Esophagus muscularis mucosa (tissue), 4 donors: ENCODE results near the gene ADAMTSL4.

Experiments used
- EP300 ChIP-seq: sonication (generic); formaldehyde crosslinking; IDR thresholded peaks from one replicate; pipeline ENCODE4 v1.6.1; 2017; ENCODE audit warnings: antibody characterized with exemption
- POLR2A ChIP-seq: fragments of 450-650 bp; IDR thresholded peaks from one replicate; pipeline ENCODE4 v1.6.1; 2017; ENCODE audit warnings: antibody characterized with exemption, moderate library complexity, mild to moderate bottlenecking, low read depth
- TF ChIP-seq, protein P1 (sequence below), 3 experiments: fragments of 200-600 bp in 2 of 3; fragments of 450-650 bp in 1 of 3; sonication (generic) in 2 of 3; IDR thresholded peaks; one replicate each; pipeline ENCODE4 v1.5.1; 2017 to 2019; ENCODE audit warnings: antibody characterized with exemption in 3 of 3, mild to moderate bottlenecking in 2 of 3, moderate library complexity in 1 of 3

DNA sequence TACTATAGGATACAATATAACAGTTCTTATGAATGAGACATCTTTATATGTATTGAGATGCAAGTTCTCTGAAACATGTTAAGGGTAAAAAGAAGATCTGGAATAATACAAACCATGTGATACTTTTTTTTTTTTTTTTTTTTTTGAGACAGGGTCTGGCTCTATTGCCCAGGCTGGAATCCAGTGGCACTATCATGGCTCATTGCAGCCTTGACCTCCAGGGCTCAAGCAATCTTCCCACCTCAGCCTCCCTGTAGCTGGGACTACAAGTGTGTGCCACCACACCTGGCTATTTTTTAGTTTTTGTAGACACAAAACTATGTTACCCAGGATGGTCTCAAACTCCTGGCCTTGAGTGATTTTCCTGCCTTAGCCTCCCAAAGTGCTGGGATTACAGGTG, 52.3 kb downstream of the ADAMTSL4 start:
- TF ChIP-seq, protein P1, sequence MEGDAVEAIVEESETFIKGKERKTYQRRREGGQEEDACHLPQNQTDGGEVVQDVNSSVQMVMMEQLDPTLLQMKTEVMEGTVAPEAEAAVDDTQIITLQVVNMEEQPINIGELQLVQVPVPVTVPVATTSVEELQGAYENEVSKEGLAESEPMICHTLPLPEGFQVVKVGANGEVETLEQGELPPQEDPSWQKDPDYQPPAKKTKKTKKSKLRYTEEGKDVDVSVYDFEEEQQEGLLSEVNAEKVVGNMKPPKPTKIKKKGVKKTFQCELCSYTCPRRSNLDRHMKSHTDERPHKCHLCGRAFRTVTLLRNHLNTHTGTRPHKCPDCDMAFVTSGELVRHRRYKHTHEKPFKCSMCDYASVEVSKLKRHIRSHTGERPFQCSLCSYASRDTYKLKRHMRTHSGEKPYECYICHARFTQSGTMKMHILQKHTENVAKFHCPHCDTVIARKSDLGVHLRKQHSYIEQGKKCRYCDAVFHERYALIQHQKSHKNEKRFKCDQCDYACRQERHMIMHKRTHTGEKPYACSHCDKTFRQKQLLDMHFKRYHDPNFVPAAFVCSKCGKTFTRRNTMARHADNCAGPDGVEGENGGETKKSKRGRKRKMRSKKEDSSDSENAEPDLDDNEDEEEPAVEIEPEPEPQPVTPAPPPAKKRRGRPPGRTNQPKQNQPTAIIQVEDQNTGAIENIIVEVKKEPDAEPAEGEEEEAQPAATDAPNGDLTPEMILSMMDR (IDR thresholded peaks at IDR 0.05): no peak
- TF ChIP-seq POLR2A: no peak
- no peak for TF ChIP-seq EP300
